ENCODE results near the gene SNX7.

SNX7 gene

GRCh38 chr1:98769162-98769561, 107.6 kb downstream of the SNX7 start:
- DNase-seq (ENCODE audit: low spot score): no peak

- DNase-seq (ENCODE audit: low spot score): no peak
Observed at GRCh38 chr1:98781906-98782305, 120.4 kb downstream of the SNX7 start.

- peak; percentile 59 for DNase-seq (ENCODE audit: low spot score)
Observed at GRCh38 chr1:98783821-98784220, 122.3 kb downstream of the SNX7 start.

GRCh38 chr1:98791498-98791897, 130.0 kb downstream of the SNX7 start:
- DNase-seq (ENCODE audit: low spot score): no peak

- no peak for DNase-seq (ENCODE audit: low spot score)
Observed at GRCh38 chr1:98792123-98792522, 130.6 kb downstream of the SNX7 start.

GRCh38 chr1:98793136-98793535, 131.6 kb downstream of the SNX7 start:
- no peak for DNase-seq (ENCODE audit: low spot score)

- no peak for DNase-seq (ENCODE audit: low spot score)
Observed at GRCh38 chr1:98794196-98794886, 132.8 kb downstream of the SNX7 start.

- no peak for DNase-seq (ENCODE audit: low spot score)
Observed at GRCh38 chr1:98796049-98796448, 134.5 kb downstream of the SNX7 start.

GRCh38 chr1:98797506-98797905, 136.0 kb downstream of the SNX7 start:
- no peak for DNase-seq (ENCODE audit: low spot score)

Measured in ecto neural progenitor cell (in vitro differentiated cells).